Effector memory CD8-positive, alpha-beta T cell (primary cell): ENCODE results near the gene BTBD6.

Source experiments
- ATAC-seq: fragments of 150-1000 bp; cut with Tn5 transposase; replicated peaks from 2 replicates; pipeline ENCODE4 v1.10.0; 2021; ENCODE audit warnings: mild to moderate bottlenecking, moderate library complexity
- DNase-seq, 3 experiments: peaks; one replicate each; pipeline ENCODE4 v3.0.0; 2021
- H3K27ac Mint-ChIP-seq, 2 donors: one replicate each; pipeline ENCODE4 v1.8.0; 2022; ENCODE audit warnings: mild to moderate bottlenecking in 2 of 2, mixed read lengths in 2 of 2, moderate library complexity in 2 of 2
- H3K27me3 Mint-ChIP-seq, 2 donors: one replicate each; pipeline ENCODE4 v1.8.0; 2022; ENCODE audit warnings: mixed read lengths in 2 of 2
- H3K36me3 Mint-ChIP-seq: one replicate; pipeline ENCODE4 v1.8.0; 2022; ENCODE audit warnings: mild to moderate bottlenecking, moderate library complexity, mixed read lengths; ENCODE audit not compliant: insufficient read depth
- H3K4me1 Mint-ChIP-seq, 2 donors: one replicate each; pipeline ENCODE4 v1.8.0; 2022; ENCODE audit warnings: low read depth in 2 of 2, mixed read lengths in 2 of 2
- H3K4me3 Mint-ChIP-seq, 2 donors: one replicate each; pipeline ENCODE4 v1.8.0; 2022; ENCODE audit warnings: mild to moderate bottlenecking in 2 of 2, mixed read lengths in 2 of 2, moderate library complexity in 2 of 2
- H3K9me3 Mint-ChIP-seq, 2 donors: one replicate each; pipeline ENCODE4 v1.8.0; 2022; ENCODE audit warnings: mixed read lengths in 2 of 2

Gene BTBD6

GRCh38 chr14:105228562-105228961 is 19.8 kb upstream of the BTBD6 start:
- H3K36me3 Mint-ChIP-seq, result peaks cover 23% of the 10 kb centered on the region
- no peak overlapping the region for H3K4me3 Mint-ChIP-seq
- H3K9me3 Mint-ChIP-seq, result no peaks in the 10 kb centered on the region
- peak overlapping the region in 1 of 2 donors; percentile 12 for H3K27ac Mint-ChIP-seq
- no peaks in the 10 kb centered on the region for H3K4me1 Mint-ChIP-seq
- no peak for DNase-seq
- no peaks in the 10 kb centered on the region for H3K27me3 Mint-ChIP-seq
- no peak for ATAC-seq

GRCh38 chr14:105229099-105229655 is 19.2 kb upstream of the BTBD6 start:
- no peak for ATAC-seq
- H3K36me3 Mint-ChIP-seq, result peaks cover 23% of the 10 kb centered on the region
- no peaks in the 10 kb centered on the region for H3K9me3 Mint-ChIP-seq
- no peak for DNase-seq
- H3K27me3 Mint-ChIP-seq, result no peaks in the 10 kb centered on the region
- H3K27ac Mint-ChIP-seq, result peak overlapping the region in 1 of 2 donors; percentile 12
- H3K4me3 Mint-ChIP-seq, result no peak overlapping the region
- H3K4me1 Mint-ChIP-seq, result no peaks in the 10 kb centered on the region

- no peaks in the 10 kb centered on the region for H3K9me3 Mint-ChIP-seq
- H3K27me3 Mint-ChIP-seq, result no peaks in the 10 kb centered on the region
- H3K4me1 Mint-ChIP-seq, result peaks cover 5 to 12% of the 10 kb centered on the region in 2 donors
- no peak overlapping the region for H3K4me3 Mint-ChIP-seq
- DNase-seq (no peak), ATAC-seq (no peak)
- H3K27ac Mint-ChIP-seq, result no peak overlapping the region
- no peaks in the 10 kb centered on the region for H3K36me3 Mint-ChIP-seq
Observed at GRCh38 chr14:105240811-105241576, 7.3 kb upstream of the BTBD6 start.

GRCh38 chr14:105241641-105242040 is 6.7 kb upstream of the BTBD6 start:
- no peak overlapping the region for H3K4me3 Mint-ChIP-seq
- H3K27ac Mint-ChIP-seq, result no peak overlapping the region
- ATAC-seq (no peak), DNase-seq (no peak)
- no peaks in the 10 kb centered on the region for H3K27me3 Mint-ChIP-seq
- no peaks in the 10 kb centered on the region for H3K9me3 Mint-ChIP-seq
- H3K36me3 Mint-ChIP-seq, result no peaks in the 10 kb centered on the region
- H3K4me1 Mint-ChIP-seq, result peaks cover 5 to 13% of the 10 kb centered on the region in 2 donors

GRCh38 chr14:105244334-105244733 is 4.0 kb upstream of the BTBD6 start:
- H3K9me3 Mint-ChIP-seq, result no peaks in the 10 kb centered on the region
- ATAC-seq (no peak), DNase-seq (no peak)
- H3K36me3 Mint-ChIP-seq, result peaks cover 7% of the 10 kb centered on the region
- no peak overlapping the region for H3K4me3 Mint-ChIP-seq
- H3K27ac Mint-ChIP-seq, result no peak overlapping the region
- peaks cover 13 to 23% of the 10 kb centered on the region in 2 donors for H3K4me1 Mint-ChIP-seq
- no peaks in the 10 kb centered on the region for H3K27me3 Mint-ChIP-seq

GRCh38 chr14:105247026-105247425 is 1.3 kb upstream of the BTBD6 start:
- ATAC-seq (no peak), DNase-seq (no peak)
- Mint-ChIP-seq H3K36me3 (peaks cover 24% of the 10 kb centered on the region), H3K4me1 (peaks cover 23 to 30% of the 10 kb centered on the region in 2 donors), H3K4me3 (peak overlapping the region; percentile 80 to 83), H3K27ac (peak overlapping the region in 1 of 2 donors; percentile 38), H3K27me3 (no peaks in the 10 kb centered on the region), H3K9me3 (no peaks in the 10 kb centered on the region)

GRCh38 chr14:105247715-105248367 is 492 bp upstream of the BTBD6 start:
- Mint-ChIP-seq H3K36me3 (peaks cover 24% of the 10 kb centered on the region), H3K4me3 (peak overlapping the region; percentile 80 to 83), H3K9me3 (no peaks in the 10 kb centered on the region), H3K27ac (peak overlapping the region; percentile 38 to 74), H3K27me3 (no peaks in the 10 kb centered on the region), H3K4me1 (peaks cover 23 to 30% of the 10 kb centered on the region in 2 donors)
- no peak for DNase-seq
- ATAC-seq, result no peak

- peak overlapping the region; percentile 62 to 73 for H3K27ac Mint-ChIP-seq
- ATAC-seq, result no peak
- H3K4me1 Mint-ChIP-seq, result peaks cover 21 to 27% of the 10 kb centered on the region in 2 donors
- peaks cover 33% of the 10 kb centered on the region for H3K36me3 Mint-ChIP-seq
- DNase-seq, result no peak
- no peaks in the 10 kb centered on the region for H3K9me3 Mint-ChIP-seq
- peak overlapping the region; percentile 71 to 74 for H3K4me3 Mint-ChIP-seq
- no peaks in the 10 kb centered on the region for H3K27me3 Mint-ChIP-seq
Observed at GRCh38 chr14:105249182-105250007, 1.1 kb downstream of the BTBD6 start.

GRCh38 chr14:105250008-105250366 is 1.7 kb downstream of the BTBD6 start:
- no peak for DNase-seq
- peaks cover 20 to 23% of the 10 kb centered on the region in 2 donors for H3K4me1 Mint-ChIP-seq
- peaks cover 33% of the 10 kb centered on the region for H3K36me3 Mint-ChIP-seq
- peak overlapping the region in 1 of 2 donors; percentile 73 for H3K27ac Mint-ChIP-seq
- H3K4me3 Mint-ChIP-seq, result peak overlapping the region; percentile 71 to 74
- H3K9me3 Mint-ChIP-seq, result no peaks in the 10 kb centered on the region
- H3K27me3 Mint-ChIP-seq, result no peaks in the 10 kb centered on the region
- ATAC-seq, result no peak

GRCh38 chr14:105250986-105251385 is 2.7 kb downstream of the BTBD6 start:
- H3K27me3 Mint-ChIP-seq, result no peaks in the 10 kb centered on the region
- H3K9me3 Mint-ChIP-seq, result no peaks in the 10 kb centered on the region
- peaks cover 33% of the 10 kb centered on the region for H3K36me3 Mint-ChIP-seq
- DNase-seq, result no peak
- H3K27ac Mint-ChIP-seq, result peak overlapping the region; percentile 69 to 73
- ATAC-seq, result no peak
- H3K4me3 Mint-ChIP-seq, result peak overlapping the region; percentile 71 to 74
- H3K4me1 Mint-ChIP-seq, result peaks cover 18 to 20% of the 10 kb centered on the region in 2 donors

- H3K4me1 Mint-ChIP-seq, result peaks cover 15 to 19% of the 10 kb centered on the region in 2 donors
- no peak for ATAC-seq
- H3K4me3 Mint-ChIP-seq, result no peak overlapping the region
- DNase-seq, result no peak
- H3K9me3 Mint-ChIP-seq, result no peaks in the 10 kb centered on the region
- H3K36me3 Mint-ChIP-seq, result peaks cover 33% of the 10 kb centered on the region
- no peaks in the 10 kb centered on the region for H3K27me3 Mint-ChIP-seq
- peak overlapping the region; percentile 55 to 69 for H3K27ac Mint-ChIP-seq
Observed at GRCh38 chr14:105251920-105252319, 3.6 kb downstream of the BTBD6 start.

- ATAC-seq (no peak), DNase-seq (no peak)
- peak overlapping the region; percentile 49 to 62 for H3K27ac Mint-ChIP-seq
- no peaks in the 10 kb centered on the region for H3K27me3 Mint-ChIP-seq
- no peaks in the 10 kb centered on the region for H3K9me3 Mint-ChIP-seq
- peaks cover 35% of the 10 kb centered on the region for H3K36me3 Mint-ChIP-seq
- peaks cover 7 to 18% of the 10 kb centered on the region in 2 donors for H3K4me1 Mint-ChIP-seq
- no peak overlapping the region for H3K4me3 Mint-ChIP-seq
Observed at GRCh38 chr14:105252552-105253328, 4.4 kb downstream of the BTBD6 start.

- no peak for ATAC-seq
- Mint-ChIP-seq H3K27me3 (no peaks in the 10 kb centered on the region), H3K4me1 (peaks cover 7 to 14% of the 10 kb centered on the region in 2 donors), H3K4me3 (no peak overlapping the region), H3K36me3 (peaks cover 34% of the 10 kb centered on the region), H3K27ac (peak overlapping the region in 1 of 2 donors; percentile 62), H3K9me3 (no peaks in the 10 kb centered on the region)
- no peak for DNase-seq
Observed at GRCh38 chr14:105253329-105253682, 5.0 kb downstream of the BTBD6 start.
